GM21825 (cell line): ENCODE measurements around the gene EME1.
"Not testable (repeated sequence)": the region's sequence is repeated elsewhere in the genome, so short reads cannot be mapped to it uniquely, and the experiment has no call there.

ENCODE experiments used
- ATAC-seq: cut with Tn5 transposase; IDR thresholded peaks from one replicate; pipeline ENCODE4 v1.9.1; 2021; ENCODE audit warnings: mild to moderate bottlenecking, moderate library complexity; ENCODE audit not compliant: unreplicated experiment

Gene EME1

GRCh38 chr17:50423553-50424159 lies 50.6 kb downstream of the EME1 start:
- ATAC-seq = no peak

- ATAC-seq = no peak
Measured at GRCh38 chr17:50424246-50424995, 51.4 kb downstream of the EME1 start.

GRCh38 chr17:50424996-50425681 lies 52.1 kb downstream of the EME1 start:
- no peak for ATAC-seq

- peak; percentile 64 for ATAC-seq
Measured at GRCh38 chr17:50425682-50426471, 52.8 kb downstream of the EME1 start, which contains the start of gene ACSF2. TSS of gene ACSF2 (plus strand) at chr17:50426218. CDS start at chr17:50426262, 44 bp downstream.

GRCh38 chr17:50426472-50426782 lies 53.4 kb downstream of the EME1 start:
- no peak for ATAC-seq

GRCh38 chr17:50426814-50427787 lies 54.1 kb downstream of the EME1 start:
- ATAC-seq = no peak

- not testable (repeated sequence) for ATAC-seq
Measured at GRCh38 chr17:50428126-50428525, 55.1 kb downstream of the EME1 start.

- no peak for ATAC-seq
Measured at GRCh38 chr17:50428831-50429424, 55.9 kb downstream of the EME1 start.

GRCh38 chr17:50429793-50430192 lies 56.8 kb downstream of the EME1 start:
- ATAC-seq = no peak
